Spleen (tissue), 7 donors: ENCODE data around the gene ZDHHC14.

Source experiments
- CTCF ChIP-seq, 11 experiments: fragments of 200-600 bp in 7 of 11; fragments of 450-650 bp in 4 of 11; sonication (generic) in 4 of 11; IDR thresholded peaks in 8 of 11; conservative IDR thresholded peaks in 3 of 11; 1 replicate in 7 of 11; 2 replicates in 4 of 11; pipeline versions ENCODE4 v1.4.0 to v1.8.0; 2016 to 2021; ENCODE audit warnings: antibody characterized with exemption in 11 of 11, inconsistent platforms in 4 of 11, mild to moderate bottlenecking in 1 of 11
- POLR2A ChIP-seq, 3 donors: fragments of 450-650 bp; IDR thresholded peaks; one replicate each; pipeline ENCODE4 v1.5.1; 2017; ENCODE audit warnings: antibody characterized with exemption in 3 of 3, mild to moderate bottlenecking in 1 of 3
- POLR2AphosphoS5 ChIP-seq, 3 donors: sonication (generic); formaldehyde crosslinking; IDR thresholded peaks; one replicate each; pipeline ENCODE4 v1.5.1; 2017; ENCODE audit warnings: antibody characterized with exemption in 3 of 3
- donor health status: DM: no; HTN: no; CAD: no; lungs with moderate emphysema.
- donor health status: DM: no; HTN: no; CAD: no.
- donor health status: DM: no; HTN: no; CAD: no.

GRCh38 chr6:157539900-157540752 is 159.1 kb downstream of the ZDHHC14 start:
- TF ChIP-seq POLR2AphosphoS5 (IDR thresholded peaks at IDR 0.05) (no peak), POLR2A (IDR thresholded peaks at IDR 0.05) (no peak), CTCF (IDR thresholded peaks at IDR 0.05 in 8 of 11, conservative IDR thresholded peaks at IDR 0.05 in 3 of 11) (no peak)
